Mesothelial cell of epicardium (in vitro differentiated cells): Measurements from ENCODE around the gene AMBRA1. TPM values are rescaled to one million over a fixed set of nuclear protein-coding genes. Genes with fewer than 3 reads are reported as not detected.

ENCODE experiments used
- DNase-seq, 2 experiments: peaks; one replicate each; pipeline ENCODE4 v3.0.0; 2021; ENCODE audit warnings: low spot score in 2 of 2; ENCODE audit not compliant: unreplicated experiment in 2 of 2
- H3K27ac Mint-ChIP-seq: 2 replicates; pipeline ENCODE4 v1.8.0; 2021; ENCODE audit warnings: mixed read lengths
- H3K27me3 Mint-ChIP-seq: 2 replicates; pipeline ENCODE4 v1.8.0; 2021; ENCODE audit warnings: low read depth, mixed read lengths
- H3K36me3 Mint-ChIP-seq: 2 replicates; pipeline ENCODE4 v1.8.0; 2021; ENCODE audit warnings: mixed read lengths
- H3K4me1 Mint-ChIP-seq: 2 replicates; pipeline ENCODE4 v1.8.0; 2021; ENCODE audit warnings: mixed read lengths
- H3K4me3 Mint-ChIP-seq: 2 replicates; pipeline ENCODE4 v1.8.0; 2021; ENCODE audit warnings: mild to moderate bottlenecking, moderate library complexity, mixed read lengths
- H3K9me3 Mint-ChIP-seq: 2 replicates; pipeline ENCODE4 v1.8.0; 2021; ENCODE audit warnings: mixed read lengths
- total RNA-seq: library from RNA; stranded (reverse); gene quantifications from 3 replicates; pipeline ENCODE4 v1.2.1, GENCODE V29; 2021
- TF ChIP-seq, protein P1 (sequence below): fragments of 200-600 bp; sonication (generic); IDR thresholded peaks from one replicate; pipeline ENCODE4 v1.5.0; 2021; ENCODE audit warnings: antibody characterized with exemption; ENCODE audit not compliant: unreplicated experiment

AMBRA1 gene
- total RNA-seq, 1 donor from 2014 or later = 48.4 TPM

DNA sequence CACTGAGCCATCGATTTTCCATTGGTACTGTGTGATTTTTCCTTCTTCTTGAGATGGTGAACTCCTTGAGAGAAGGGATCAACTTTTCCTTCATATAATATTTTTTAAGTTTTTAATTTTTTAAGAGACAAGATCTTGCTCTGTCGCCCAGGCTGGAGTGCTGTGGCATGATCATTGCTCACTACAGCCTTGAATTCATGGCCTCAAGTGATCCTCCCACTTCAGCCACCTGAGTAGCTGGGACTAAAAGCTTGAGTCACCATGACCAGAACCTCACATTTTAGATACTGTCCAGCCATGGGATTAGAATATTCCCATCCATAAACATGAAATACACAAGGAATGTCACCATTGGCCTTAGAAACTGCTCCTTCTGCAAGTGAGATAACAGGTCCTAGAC lies 135.3 kb downstream of the AMBRA1 start:
- no peak for DNase-seq
- Mint-ChIP-seq H3K27ac (no peak overlapping the region), H3K9me3 (no peaks in the 10 kb centered on the region), H3K27me3 (no peaks in the 10 kb centered on the region), H3K4me3 (no peak overlapping the region), H3K36me3 (no peaks in the 10 kb centered on the region), H3K4me1 (peaks cover 22% of the 10 kb centered on the region)
- TF ChIP-seq, protein P1, sequence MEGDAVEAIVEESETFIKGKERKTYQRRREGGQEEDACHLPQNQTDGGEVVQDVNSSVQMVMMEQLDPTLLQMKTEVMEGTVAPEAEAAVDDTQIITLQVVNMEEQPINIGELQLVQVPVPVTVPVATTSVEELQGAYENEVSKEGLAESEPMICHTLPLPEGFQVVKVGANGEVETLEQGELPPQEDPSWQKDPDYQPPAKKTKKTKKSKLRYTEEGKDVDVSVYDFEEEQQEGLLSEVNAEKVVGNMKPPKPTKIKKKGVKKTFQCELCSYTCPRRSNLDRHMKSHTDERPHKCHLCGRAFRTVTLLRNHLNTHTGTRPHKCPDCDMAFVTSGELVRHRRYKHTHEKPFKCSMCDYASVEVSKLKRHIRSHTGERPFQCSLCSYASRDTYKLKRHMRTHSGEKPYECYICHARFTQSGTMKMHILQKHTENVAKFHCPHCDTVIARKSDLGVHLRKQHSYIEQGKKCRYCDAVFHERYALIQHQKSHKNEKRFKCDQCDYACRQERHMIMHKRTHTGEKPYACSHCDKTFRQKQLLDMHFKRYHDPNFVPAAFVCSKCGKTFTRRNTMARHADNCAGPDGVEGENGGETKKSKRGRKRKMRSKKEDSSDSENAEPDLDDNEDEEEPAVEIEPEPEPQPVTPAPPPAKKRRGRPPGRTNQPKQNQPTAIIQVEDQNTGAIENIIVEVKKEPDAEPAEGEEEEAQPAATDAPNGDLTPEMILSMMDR = no peak

- Mint-ChIP-seq H3K9me3 (no peaks in the 10 kb centered on the region), H3K27me3 (no peaks in the 10 kb centered on the region), H3K4me1 (peaks cover 21% of the 10 kb centered on the region), H3K27ac (no peak overlapping the region), H3K36me3 (no peaks in the 10 kb centered on the region), H3K4me3 (no peak overlapping the region)
- TF ChIP-seq, protein P1 = no peak
- no peak for DNase-seq
Observed at GRCh38 chr11:46457659-46458424, 136.0 kb downstream of the AMBRA1 start.

DNA sequence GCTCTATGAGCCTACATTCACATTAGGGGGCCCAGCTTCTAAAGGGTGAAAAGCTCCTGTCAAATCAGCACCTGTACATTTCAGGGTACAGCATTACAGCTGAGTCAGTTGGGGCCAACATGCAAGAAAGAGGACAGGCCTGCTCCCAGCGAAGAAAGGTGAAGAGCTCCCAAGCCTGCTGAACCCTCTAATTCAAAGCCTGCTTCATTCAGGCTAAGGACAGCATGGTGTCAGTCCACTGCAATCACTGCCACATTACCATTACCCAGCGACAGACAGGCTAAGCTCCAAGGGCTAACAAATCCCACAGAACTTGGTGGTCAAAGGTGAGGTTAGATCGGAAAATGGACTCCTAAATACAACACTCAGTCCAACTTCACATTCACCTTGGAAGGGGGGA lies 136.8 kb downstream of the AMBRA1 start:
- Mint-ChIP-seq H3K4me3 (no peak overlapping the region), H3K4me1 (peaks cover 17% of the 10 kb centered on the region), H3K27me3 (no peaks in the 10 kb centered on the region), H3K27ac (no peak overlapping the region), H3K36me3 (no peaks in the 10 kb centered on the region), H3K9me3 (no peaks in the 10 kb centered on the region)
- TF ChIP-seq, protein P1 = no peak
- DNase-seq = no peak

DNA sequence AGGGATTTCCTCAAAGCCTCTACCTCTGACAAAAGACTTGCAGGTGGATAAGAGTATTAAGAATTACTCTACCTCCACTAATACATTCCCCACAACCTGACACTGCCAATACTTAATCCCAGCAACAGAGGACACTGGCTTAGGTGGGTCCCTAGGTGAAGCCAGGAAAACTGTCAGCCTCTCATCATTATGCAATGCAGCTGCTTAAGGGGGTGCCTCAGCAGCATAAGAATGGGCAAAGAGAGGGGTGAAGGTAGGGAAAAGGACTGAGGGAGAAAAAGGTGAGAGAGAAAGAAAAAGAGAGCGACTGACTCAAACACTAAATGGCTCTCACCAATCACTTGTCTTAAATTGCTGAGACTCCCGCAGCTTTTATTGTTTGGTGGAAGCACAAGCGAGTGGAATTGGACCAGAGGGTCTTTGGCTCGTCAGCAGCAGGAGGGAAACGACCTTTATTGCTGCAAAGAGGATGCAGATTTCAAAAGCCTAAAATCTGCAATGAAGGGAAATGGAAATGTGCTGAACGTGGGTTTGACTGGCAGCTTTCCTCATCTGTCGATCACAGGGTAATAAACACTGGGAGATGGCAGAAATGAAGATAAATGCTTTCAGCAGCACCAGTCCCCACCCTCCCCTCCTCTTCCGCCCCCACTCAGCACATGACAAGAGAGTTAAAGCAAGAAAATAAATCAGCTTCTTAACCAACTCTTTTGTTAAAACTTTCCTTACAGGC lies 137.4 kb downstream of the AMBRA1 start:
- Mint-ChIP-seq H3K4me3 (no peak overlapping the region), H3K4me1 (peaks cover 14% of the 10 kb centered on the region), H3K36me3 (no peaks in the 10 kb centered on the region), H3K27me3 (no peaks in the 10 kb centered on the region), H3K27ac (no peak overlapping the region), H3K9me3 (no peaks in the 10 kb centered on the region)
- TF ChIP-seq, protein P1 = no peak
- DNase-seq = no peak

GRCh38 chr11:46455834-46456233 lies 138.0 kb downstream of the AMBRA1 start:
- no peak for DNase-seq
- no peaks in the 10 kb centered on the region for H3K9me3 Mint-ChIP-seq
- no peak overlapping the region for H3K27ac Mint-ChIP-seq
- H3K27me3 Mint-ChIP-seq = no peaks in the 10 kb centered on the region
- H3K36me3 Mint-ChIP-seq = no peaks in the 10 kb centered on the region
- TF ChIP-seq, protein P1 = no peak
- H3K4me3 Mint-ChIP-seq = no peak overlapping the region
- peaks cover 17% of the 10 kb centered on the region for H3K4me1 Mint-ChIP-seq
